ENCODE measurements around the gene CRYBB3.

The CRYBB3 gene

DNA sequence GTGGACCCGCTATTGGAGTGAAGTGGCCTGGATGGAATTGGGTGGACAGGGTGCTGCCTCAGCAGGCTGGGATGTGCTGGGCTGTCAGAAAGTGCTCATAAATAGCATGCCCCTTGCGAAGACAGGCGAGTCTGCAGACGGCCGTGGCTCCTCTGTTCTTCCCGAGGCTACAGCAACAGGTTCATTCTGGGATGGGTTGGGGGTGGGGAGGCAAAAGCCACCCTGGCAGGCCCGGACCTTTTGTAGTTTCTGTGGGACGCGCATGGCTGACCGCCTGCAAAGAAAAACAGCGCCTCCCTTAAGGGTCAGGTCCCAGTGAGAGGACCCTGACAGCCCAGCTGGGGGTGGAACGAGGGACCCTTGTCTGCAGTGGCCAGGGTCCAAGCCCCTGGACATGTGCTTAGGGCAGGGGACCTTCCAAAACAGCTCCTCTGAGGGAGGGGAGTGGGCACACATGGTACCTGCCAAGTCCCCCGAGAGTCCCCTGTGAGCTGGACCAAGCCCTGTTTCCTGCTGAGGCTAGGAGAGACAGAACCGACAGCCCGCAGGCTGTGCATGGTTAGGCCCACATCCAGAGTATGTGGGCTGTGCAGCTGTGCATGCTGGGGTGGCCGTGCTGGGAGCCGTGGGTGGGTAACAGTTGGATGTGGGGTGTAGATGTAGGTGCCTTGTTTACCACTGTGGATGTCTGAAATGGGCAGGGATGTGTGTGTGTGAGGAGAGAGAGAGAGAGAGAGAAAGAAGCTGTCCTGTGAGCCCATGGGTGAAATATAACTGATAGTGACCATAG, at the start of gene CRYBB3:
CRYBB3 (plus strand) TSS at position 128 of the 790 bp plus-strand sequence. CDS start 1,539 bp downstream, outside the sequence.
- Histone ChIP-seq H3K36me3 (ENCODE audit: insufficient read depth, low read length) (no peaks in the 10 kb centered on the region), H2AFZ (ENCODE audit: low read length, unreplicated experiment) (no peak within 1 kb of the TSS)

DNA sequence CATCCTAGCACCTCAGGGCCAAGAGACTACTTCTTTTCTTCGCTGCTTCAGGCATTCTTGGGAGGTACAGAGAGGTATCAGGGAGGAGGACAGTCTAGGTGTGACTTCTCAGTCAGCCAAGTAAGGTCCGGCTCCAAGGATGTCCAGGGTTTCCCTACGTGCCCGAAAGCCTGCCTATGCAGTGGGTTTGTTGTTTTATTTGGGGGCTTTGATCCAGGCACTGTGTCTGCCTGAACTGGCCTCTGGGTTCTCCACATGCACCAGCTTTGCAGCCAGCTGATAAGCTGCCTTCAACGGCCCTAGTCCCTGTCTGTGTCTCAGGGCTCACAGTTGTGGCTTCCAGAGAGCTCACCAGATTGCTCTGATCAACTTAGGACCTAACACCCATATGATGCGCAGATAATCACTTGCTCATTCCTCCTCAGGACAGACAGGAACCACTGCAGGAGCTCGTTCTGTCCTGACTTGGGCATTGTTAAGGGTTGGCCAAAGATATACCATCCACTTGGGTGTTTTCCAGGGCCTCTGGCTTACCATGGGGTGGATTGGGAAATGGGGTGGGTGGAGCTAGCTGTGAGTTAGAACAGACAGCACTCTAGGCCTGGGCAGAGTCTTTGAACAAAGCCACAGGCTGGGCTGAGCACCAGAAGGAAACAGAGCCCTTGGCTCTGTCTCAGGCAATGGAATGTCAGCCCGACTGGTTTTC, 45.5 kb upstream of the CRYBB3 start:
- Histone ChIP-seq H3K4me1 (ENCODE audit: control insufficient read depth, insufficient read depth, low read length, unreplicated experiment) (peaks cover 11% of the 10 kb centered on the region), H3K79me2 (ENCODE audit: control insufficient read depth, insufficient read depth, low read length, unreplicated experiment) (no peaks in the 10 kb centered on the region), H3K27me3 (ENCODE audit: insufficient read depth, low read length) (no peaks in the 10 kb centered on the region), H3K36me3 (ENCODE audit: insufficient read depth, low read length) (no peaks in the 10 kb centered on the region), H3K4me3 (ENCODE audit: low read depth, low read length) (no peak overlapping the region), H2AFZ (ENCODE audit: low read length, unreplicated experiment) (no peak overlapping the region), H3K27ac (ENCODE audit: low read depth, low read length) (no peak overlapping the region)

More for the DNA sequence above, at the start of gene CRYBB3:
- H3K4me3 ChIP-seq (ENCODE audit: low read depth, low read length): no peak within 1 kb of the TSS
- no peak within 1 kb of the TSS for H3K27ac ChIP-seq (ENCODE audit: low read depth, low read length)
- H3K4me1 ChIP-seq (ENCODE audit: control insufficient read depth, insufficient read depth, low read length, unreplicated experiment): no peaks in the 10 kb centered on the region
- no peaks in the 10 kb centered on the region for H3K79me2 ChIP-seq (ENCODE audit: control insufficient read depth, insufficient read depth, low read length, unreplicated experiment)
- no peaks in the 10 kb centered on the region for H3K27me3 ChIP-seq (ENCODE audit: insufficient read depth, low read length)

DNA sequence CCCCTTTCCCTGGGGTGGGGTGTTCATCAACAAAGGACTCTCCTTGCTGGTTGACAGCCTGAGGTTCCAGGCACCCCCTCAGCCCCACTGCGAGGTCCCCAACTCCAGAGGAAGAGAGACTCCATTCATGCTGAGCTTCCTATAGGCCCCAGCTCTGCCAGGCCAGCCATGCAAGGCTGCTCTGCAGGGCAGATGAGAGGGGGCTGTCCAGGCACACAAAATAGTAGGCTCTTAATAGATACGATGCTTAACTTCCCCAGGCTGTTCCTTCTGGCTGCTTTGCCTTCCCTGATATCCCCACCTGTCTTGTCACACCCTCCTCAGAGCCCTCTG, 45.0 kb upstream of the CRYBB3 start:
- H2AFZ ChIP-seq (ENCODE audit: low read length, unreplicated experiment): no peak overlapping the region
- H3K4me1 ChIP-seq (ENCODE audit: control insufficient read depth, insufficient read depth, low read length, unreplicated experiment): peaks cover 11% of the 10 kb centered on the region
- H3K27me3 ChIP-seq (ENCODE audit: insufficient read depth, low read length): no peaks in the 10 kb centered on the region
- no peak overlapping the region for H3K27ac ChIP-seq (ENCODE audit: low read depth, low read length)
- H3K79me2 ChIP-seq (ENCODE audit: control insufficient read depth, insufficient read depth, low read length, unreplicated experiment): no peaks in the 10 kb centered on the region
- H3K36me3 ChIP-seq (ENCODE audit: insufficient read depth, low read length): no peaks in the 10 kb centered on the region
- H3K4me3 ChIP-seq (ENCODE audit: low read depth, low read length): no peak overlapping the region

DNA sequence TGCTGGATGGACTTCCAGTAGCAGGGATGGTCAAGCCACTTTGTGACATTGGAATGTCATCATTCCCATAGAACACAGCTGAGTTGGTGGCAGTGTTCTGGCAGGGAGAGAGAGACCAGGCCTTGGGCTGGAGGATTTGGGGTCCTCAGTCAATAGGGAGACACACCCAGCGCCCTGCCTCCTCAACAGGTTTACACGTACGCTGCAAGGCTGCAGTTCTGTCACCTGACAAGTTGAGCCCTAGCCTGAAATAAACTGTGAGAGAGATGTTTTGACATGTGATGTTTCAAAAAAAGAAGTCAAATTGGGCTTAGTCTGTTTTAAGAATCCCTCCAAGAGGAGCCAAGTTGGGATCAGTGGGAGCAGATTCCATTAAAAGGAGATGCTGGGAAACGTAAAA, 42.9 kb upstream of the CRYBB3 start:
- no peak overlapping the region for H3K4me3 ChIP-seq (ENCODE audit: low read depth, low read length)
- H2AFZ ChIP-seq (ENCODE audit: low read length, unreplicated experiment): no peak overlapping the region
- no peaks in the 10 kb centered on the region for H3K79me2 ChIP-seq (ENCODE audit: control insufficient read depth, insufficient read depth, low read length, unreplicated experiment)
- H3K36me3 ChIP-seq (ENCODE audit: insufficient read depth, low read length): no peaks in the 10 kb centered on the region
- H3K4me1 ChIP-seq (ENCODE audit: control insufficient read depth, insufficient read depth, low read length, unreplicated experiment): peaks cover 11% of the 10 kb centered on the region
- no peaks in the 10 kb centered on the region for H3K27me3 ChIP-seq (ENCODE audit: insufficient read depth, low read length)
- H3K27ac ChIP-seq (ENCODE audit: low read depth, low read length): no peak overlapping the region

DNA sequence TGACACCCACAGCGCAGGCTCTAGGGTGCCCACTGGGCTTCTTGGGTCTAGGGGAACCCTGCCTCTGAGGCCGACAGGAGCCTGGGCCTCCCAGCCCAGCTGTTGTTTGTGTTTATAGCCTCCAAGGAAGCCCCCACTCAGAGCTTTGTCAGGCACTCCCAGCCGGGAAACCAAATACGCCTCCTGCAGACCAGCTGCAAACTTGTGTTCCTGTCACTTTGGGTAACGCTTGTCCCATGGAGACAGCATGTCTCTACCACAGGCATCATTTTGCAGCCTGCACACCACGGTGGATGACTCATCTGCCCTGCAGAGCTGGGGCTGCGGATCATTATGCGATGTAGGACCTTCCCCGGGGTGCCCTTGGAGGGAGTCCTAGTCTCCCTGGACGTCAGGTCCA, 40.6 kb upstream of the CRYBB3 start:
- Histone ChIP-seq H3K4me3 (ENCODE audit: low read depth, low read length) (no peak overlapping the region), H3K4me1 (ENCODE audit: control insufficient read depth, insufficient read depth, low read length, unreplicated experiment) (peaks cover 10% of the 10 kb centered on the region), H3K79me2 (ENCODE audit: control insufficient read depth, insufficient read depth, low read length, unreplicated experiment) (no peaks in the 10 kb centered on the region), H3K27me3 (ENCODE audit: insufficient read depth, low read length) (no peaks in the 10 kb centered on the region), H3K27ac (ENCODE audit: low read depth, low read length) (no peak overlapping the region), H2AFZ (ENCODE audit: low read length, unreplicated experiment) (no peak overlapping the region), H3K36me3 (ENCODE audit: insufficient read depth, low read length) (no peaks in the 10 kb centered on the region)

DNA sequence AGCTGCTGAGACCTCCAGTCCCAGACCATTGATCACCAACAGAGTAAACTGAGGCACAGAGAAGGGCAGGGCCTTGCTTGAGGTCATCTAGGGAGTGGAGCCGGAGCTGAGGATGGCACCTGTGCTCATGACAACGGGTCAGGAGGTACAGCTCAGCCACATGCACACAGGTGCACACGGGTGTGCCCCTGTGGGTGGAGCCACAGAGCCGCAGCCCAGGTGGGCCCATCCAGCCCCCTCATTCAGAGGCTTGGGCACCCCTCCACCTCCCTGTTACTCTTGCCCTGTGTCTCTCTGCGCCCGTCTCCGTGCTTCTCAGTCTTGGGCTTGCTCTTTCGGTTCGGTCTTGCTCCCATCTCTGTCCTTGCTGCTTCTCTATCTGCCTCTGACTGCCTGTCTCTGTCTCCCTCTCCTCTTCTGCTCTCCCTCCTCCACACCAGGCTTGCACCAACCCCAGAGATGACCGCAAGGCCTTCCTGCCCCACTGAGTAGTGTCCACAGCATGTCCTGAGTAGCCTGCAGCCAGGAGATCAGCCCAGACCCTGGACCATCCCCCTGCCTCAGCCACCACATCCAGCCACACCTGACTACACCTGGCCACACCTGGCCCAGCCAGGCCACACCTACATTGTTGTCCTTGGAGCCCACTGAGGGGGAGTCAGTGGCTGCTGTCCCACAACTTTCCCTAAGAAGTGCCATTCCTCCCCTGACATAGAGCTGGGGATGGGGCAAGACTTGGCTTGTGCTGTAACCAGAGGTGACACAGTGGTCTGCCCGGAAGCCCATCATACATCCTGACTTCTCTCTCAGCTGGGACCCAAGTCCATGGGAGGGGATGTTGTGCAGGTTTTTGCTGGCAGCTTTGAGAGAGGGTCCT, 39.3 kb upstream of the CRYBB3 start:
- Histone ChIP-seq H3K27me3 (ENCODE audit: insufficient read depth, low read length) (no peaks in the 10 kb centered on the region), H3K79me2 (ENCODE audit: control insufficient read depth, insufficient read depth, low read length, unreplicated experiment) (no peaks in the 10 kb centered on the region), H3K27ac (ENCODE audit: low read depth, low read length) (no peak overlapping the region), H3K4me1 (ENCODE audit: control insufficient read depth, insufficient read depth, low read length, unreplicated experiment) (no peaks in the 10 kb centered on the region), H2AFZ (ENCODE audit: low read length, unreplicated experiment) (no peak overlapping the region), H3K36me3 (ENCODE audit: insufficient read depth, low read length) (no peaks in the 10 kb centered on the region), H3K4me3 (ENCODE audit: low read depth, low read length) (no peak overlapping the region)

DNA sequence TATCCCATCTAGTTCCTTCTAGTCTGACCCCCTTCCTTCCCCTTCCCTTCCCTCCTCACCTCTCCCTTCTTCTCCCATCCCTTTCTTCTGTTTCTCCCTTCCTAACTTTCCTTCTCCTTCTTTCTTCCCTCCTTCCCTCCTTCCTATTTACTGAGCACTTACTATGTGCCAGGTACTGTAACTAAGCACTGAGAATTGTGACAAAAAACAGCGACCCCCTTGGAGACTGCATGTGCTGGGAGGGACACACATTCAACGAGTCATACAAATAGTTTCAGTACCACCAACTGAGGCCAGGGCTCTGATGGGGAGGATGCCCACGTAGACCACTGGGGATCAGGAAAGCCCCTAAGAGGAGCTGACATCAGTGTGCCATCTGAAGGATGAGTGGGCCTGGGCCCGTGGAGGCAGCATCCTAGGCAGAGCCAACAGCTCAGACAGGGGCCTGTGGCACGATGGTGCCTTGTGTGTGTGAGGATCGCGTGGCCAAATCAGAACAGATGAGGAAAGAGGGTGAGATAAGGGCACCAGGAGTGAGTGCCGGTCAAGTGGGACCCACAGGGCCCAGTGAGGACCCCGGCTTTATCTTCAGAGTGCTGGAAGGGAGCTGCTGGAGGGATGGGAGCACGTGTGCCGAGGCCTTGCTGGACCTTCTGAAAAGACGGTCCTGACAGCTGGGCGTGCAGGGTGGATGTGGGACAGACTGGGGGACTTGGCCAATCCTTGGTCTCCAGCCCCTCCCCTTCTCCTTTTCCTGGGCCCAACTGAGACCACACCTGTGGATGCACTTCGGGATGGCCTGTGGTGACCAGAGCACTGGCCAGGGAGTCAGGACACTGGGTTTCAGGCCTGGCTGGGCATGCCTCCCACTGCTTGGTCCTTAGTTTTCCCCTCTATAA, 38.4 kb upstream of the CRYBB3 start:
- no peaks in the 10 kb centered on the region for H3K36me3 ChIP-seq (ENCODE audit: insufficient read depth, low read length)
- H3K79me2 ChIP-seq (ENCODE audit: control insufficient read depth, insufficient read depth, low read length, unreplicated experiment): no peaks in the 10 kb centered on the region
- no peak overlapping the region for H3K4me3 ChIP-seq (ENCODE audit: low read depth, low read length)
- no peaks in the 10 kb centered on the region for H3K4me1 ChIP-seq (ENCODE audit: control insufficient read depth, insufficient read depth, low read length, unreplicated experiment)
- H3K27ac ChIP-seq (ENCODE audit: low read depth, low read length): no peak overlapping the region
- no peaks in the 10 kb centered on the region for H3K27me3 ChIP-seq (ENCODE audit: insufficient read depth, low read length)
- no peak overlapping the region for H2AFZ ChIP-seq (ENCODE audit: low read length, unreplicated experiment)

DNA sequence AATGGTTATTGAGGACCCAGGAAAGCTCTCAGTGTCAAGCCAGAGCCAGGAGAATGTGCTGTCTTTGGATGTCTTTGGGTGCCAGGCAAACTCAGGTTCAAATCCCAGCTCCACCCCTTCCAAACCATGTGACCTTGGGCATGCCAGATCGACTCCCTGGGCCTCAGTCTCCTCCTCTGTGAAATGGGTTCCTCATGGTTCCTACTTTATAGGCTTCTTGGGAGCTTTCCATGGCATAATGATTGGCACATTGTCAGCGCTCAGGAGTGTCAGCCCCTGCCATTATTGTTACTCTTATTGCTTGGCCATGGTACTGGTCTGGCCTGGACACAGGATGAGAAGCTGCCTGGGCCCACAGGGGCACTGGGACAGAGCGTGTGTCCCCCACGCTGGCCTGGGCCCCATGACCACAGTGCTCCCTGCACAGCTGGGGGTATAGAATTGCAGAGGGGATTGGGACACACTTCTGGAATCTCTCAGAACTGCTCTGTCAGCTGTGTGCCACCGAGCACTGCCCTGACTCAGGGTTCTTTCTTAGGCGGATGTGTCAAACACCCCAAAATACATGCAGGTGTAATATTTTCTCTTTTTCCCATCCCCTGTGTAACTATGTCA, 37.6 kb upstream of the CRYBB3 start:
- Histone ChIP-seq H3K27ac (ENCODE audit: low read depth, low read length) (no peak overlapping the region), H3K4me1 (ENCODE audit: control insufficient read depth, insufficient read depth, low read length, unreplicated experiment) (no peaks in the 10 kb centered on the region), H3K79me2 (ENCODE audit: control insufficient read depth, insufficient read depth, low read length, unreplicated experiment) (no peaks in the 10 kb centered on the region), H2AFZ (ENCODE audit: low read length, unreplicated experiment) (no peak overlapping the region), H3K27me3 (ENCODE audit: insufficient read depth, low read length) (no peaks in the 10 kb centered on the region), H3K4me3 (ENCODE audit: low read depth, low read length) (no peak overlapping the region), H3K36me3 (ENCODE audit: insufficient read depth, low read length) (no peaks in the 10 kb centered on the region)

DNA sequence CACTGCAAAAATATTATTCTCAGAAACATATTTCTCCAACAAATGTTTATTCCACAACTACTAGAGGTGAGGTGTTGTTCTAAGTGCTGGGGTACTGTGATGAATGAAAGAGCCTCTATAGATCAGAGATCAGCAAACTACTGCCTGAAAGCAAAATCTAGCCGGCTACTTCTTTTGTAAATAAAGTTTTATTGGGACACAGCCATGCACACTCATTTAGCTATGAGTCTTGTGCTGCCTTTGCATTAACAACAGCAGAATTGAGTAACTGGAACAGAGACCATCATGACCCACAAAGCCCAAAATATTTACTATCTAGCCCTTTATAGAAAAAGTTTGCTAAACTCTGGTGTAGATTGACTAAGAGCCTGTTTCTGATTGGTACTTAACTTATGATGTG, 37.1 kb upstream of the CRYBB3 start:
- Histone ChIP-seq H3K27ac (ENCODE audit: low read depth, low read length) (no peak overlapping the region), H3K4me1 (ENCODE audit: control insufficient read depth, insufficient read depth, low read length, unreplicated experiment) (no peaks in the 10 kb centered on the region), H3K4me3 (ENCODE audit: low read depth, low read length) (no peak overlapping the region), H2AFZ (ENCODE audit: low read length, unreplicated experiment) (no peak overlapping the region), H3K79me2 (ENCODE audit: control insufficient read depth, insufficient read depth, low read length, unreplicated experiment) (no peaks in the 10 kb centered on the region), H3K27me3 (ENCODE audit: insufficient read depth, low read length) (no peaks in the 10 kb centered on the region), H3K36me3 (ENCODE audit: insufficient read depth, low read length) (no peaks in the 10 kb centered on the region)
